Stimulated activated CD4-positive, alpha-beta T cell treated with anti-CD3 and anti-CD28 coated beads, Interleukin-12 subunit alpha, Interleukin-12 subunit beta, amount 100 ng/mL, for 24 hours (primary cell): ENCODE measurements around the gene YAF2.
"Not testable (repeated sequence)": the region's sequence is repeated elsewhere in the genome, so short reads cannot be mapped to it uniquely, and the experiment has no call there.

Experiments
- DNase-seq, 2 experiments: peaks; one replicate each; pipeline ENCODE4 v3.0.0-alpha.2; 2020; ENCODE audit warnings: low read depth in 2 of 2

YAF2 gene

GRCh38 chr12:42196723-42197603 is 41.1 kb downstream of the YAF2 start:
- no peak for DNase-seq

GRCh38 chr12:42192686-42193085 is 45.4 kb downstream of the YAF2 start:
- no peak for DNase-seq

GRCh38 chr12:42192258-42192657 is 45.8 kb downstream of the YAF2 start:
- DNase-seq = no peak

GRCh38 chr12:42190376-42190775 is 47.7 kb downstream of the YAF2 start:
- DNase-seq = no peak

GRCh38 chr12:42188275-42188674 is 49.8 kb downstream of the YAF2 start:
- not testable (repeated sequence) for DNase-seq

GRCh38 chr12:42187799-42188198 is 50.2 kb downstream of the YAF2 start:
- no peak for DNase-seq

GRCh38 chr12:42186793-42187192 is 51.3 kb downstream of the YAF2 start:
- DNase-seq = no peak

- DNase-seq = no peak
Measured at GRCh38 chr12:42182394-42182793, 55.7 kb downstream of the YAF2 start.

- no peak for DNase-seq
Measured at GRCh38 chr12:42180990-42181596, 57.0 kb downstream of the YAF2 start.

- DNase-seq = no peak
Measured at GRCh38 chr12:42178101-42178500, 59.9 kb downstream of the YAF2 start.

GRCh38 chr12:42174978-42175377 is 63.1 kb downstream of the YAF2 start:
- no peak for DNase-seq

GRCh38 chr12:42173961-42174521 is 64.0 kb downstream of the YAF2 start:
- no peak for DNase-seq

GRCh38 chr12:42172441-42173210 is 65.4 kb downstream of the YAF2 start:
- DNase-seq = no peak

- DNase-seq = no peak
Measured at GRCh38 chr12:42167711-42168110, 70.3 kb downstream of the YAF2 start.

- DNase-seq = no peak
Measured at GRCh38 chr12:42166501-42166900, 71.5 kb downstream of the YAF2 start.

GRCh38 chr12:42163913-42164312 is 74.1 kb downstream of the YAF2 start:
- no peak for DNase-seq

GRCh38 chr12:42162965-42163364 is 75.1 kb downstream of the YAF2 start:
- DNase-seq = no peak

GRCh38 chr12:42162193-42162592 is 75.9 kb downstream of the YAF2 start:
- no peak for DNase-seq

GRCh38 chr12:42161529-42161928 is 76.5 kb downstream of the YAF2 start:
- DNase-seq = no peak

- no peak for DNase-seq
Measured at GRCh38 chr12:42156232-42156631, 81.8 kb downstream of the YAF2 start.

- DNase-seq = no peak
Measured at GRCh38 chr12:42145552-42146215, 92.4 kb downstream of the YAF2 start.

- no peak for DNase-seq
Measured at GRCh38 chr12:42145197-42145549, 92.9 kb downstream of the YAF2 start.
